Measurements from ENCODE around the gene TRIM49. TPM values are rescaled to one million over a fixed set of nuclear protein-coding genes. Genes with fewer than 3 reads are reported as not detected.
"Not testable (repeated sequence)": the region's sequence is repeated elsewhere in the genome, so short reads cannot be mapped to it uniquely, and the experiment has no call there.

The TRIM49 gene, protein sequence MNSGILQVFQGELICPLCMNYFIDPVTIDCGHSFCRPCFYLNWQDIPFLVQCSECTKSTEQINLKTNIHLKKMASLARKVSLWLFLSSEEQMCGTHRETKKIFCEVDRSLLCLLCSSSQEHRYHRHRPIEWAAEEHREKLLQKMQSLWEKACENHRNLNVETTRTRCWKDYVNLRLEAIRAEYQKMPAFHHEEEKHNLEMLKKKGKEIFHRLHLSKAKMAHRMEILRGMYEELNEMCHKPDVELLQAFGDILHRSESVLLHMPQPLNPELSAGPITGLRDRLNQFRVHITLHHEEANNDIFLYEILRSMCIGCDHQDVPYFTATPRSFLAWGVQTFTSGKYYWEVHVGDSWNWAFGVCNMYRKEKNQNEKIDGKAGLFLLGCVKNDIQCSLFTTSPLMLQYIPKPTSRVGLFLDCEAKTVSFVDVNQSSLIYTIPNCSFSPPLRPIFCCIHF
- not detected in 2 replicates for total RNA-seq

GRCh38 chr11:89808475-89808874 is at the start of gene TRIM49:
TSS of gene TRIM49 (minus strand) at chr11:89808575. CDS start at chr11:89804469, 4,106 bp downstream.
- H3K4me3 ChIP-seq (ENCODE audit: low read depth, low read length); H3K27me3 ChIP-seq (ENCODE audit: control insufficient read depth, insufficient read depth, low read length); DNase-seq (ENCODE audit: low read depth); FAIRE-seq; H3K36me3 ChIP-seq (ENCODE audit: control insufficient read depth, insufficient read depth, low read length): not testable (repeated sequence)

GRCh38 chr11:89826694-89827093 is 18.3 kb upstream of the TRIM49 start:
- H3K27me3 ChIP-seq (ENCODE audit: control insufficient read depth, insufficient read depth, low read length); DNase-seq (ENCODE audit: low read depth); H3K36me3 ChIP-seq (ENCODE audit: control insufficient read depth, insufficient read depth, low read length); FAIRE-seq; H3K4me3 ChIP-seq (ENCODE audit: low read depth, low read length): not testable (repeated sequence)

DNA sequence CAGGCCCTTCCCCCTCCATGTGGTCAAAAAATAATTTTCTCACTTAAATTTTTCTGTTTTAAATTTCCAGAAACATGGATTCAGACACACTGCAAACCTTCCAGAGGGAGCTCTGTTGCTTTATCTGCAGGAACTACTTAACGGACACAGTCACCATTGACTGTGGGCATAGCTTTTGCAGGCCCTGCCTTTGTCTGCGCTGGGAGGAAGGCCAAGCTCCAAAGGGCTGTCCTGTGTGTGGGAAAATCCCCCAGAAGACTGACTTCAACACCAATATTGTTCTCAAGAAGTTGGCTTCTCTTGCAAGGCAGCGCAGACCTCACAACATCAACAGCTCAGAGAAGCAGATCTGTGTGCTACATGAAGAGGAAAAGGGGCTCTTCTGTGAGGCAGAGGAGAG is 11.6 kb upstream of the TRIM49 start:
- H3K4me3 ChIP-seq (ENCODE audit: low read depth, low read length); H3K36me3 ChIP-seq (ENCODE audit: control insufficient read depth, insufficient read depth, low read length); FAIRE-seq; DNase-seq (ENCODE audit: low read depth); H3K27me3 ChIP-seq (ENCODE audit: control insufficient read depth, insufficient read depth, low read length): not testable (repeated sequence)

- H3K4me3 ChIP-seq (ENCODE audit: low read depth, low read length); FAIRE-seq: not testable (repeated sequence)
These were observed 5.2 kb upstream of the TRIM49 start for GRCh38 chr11:89813535-89813934.

DNA sequence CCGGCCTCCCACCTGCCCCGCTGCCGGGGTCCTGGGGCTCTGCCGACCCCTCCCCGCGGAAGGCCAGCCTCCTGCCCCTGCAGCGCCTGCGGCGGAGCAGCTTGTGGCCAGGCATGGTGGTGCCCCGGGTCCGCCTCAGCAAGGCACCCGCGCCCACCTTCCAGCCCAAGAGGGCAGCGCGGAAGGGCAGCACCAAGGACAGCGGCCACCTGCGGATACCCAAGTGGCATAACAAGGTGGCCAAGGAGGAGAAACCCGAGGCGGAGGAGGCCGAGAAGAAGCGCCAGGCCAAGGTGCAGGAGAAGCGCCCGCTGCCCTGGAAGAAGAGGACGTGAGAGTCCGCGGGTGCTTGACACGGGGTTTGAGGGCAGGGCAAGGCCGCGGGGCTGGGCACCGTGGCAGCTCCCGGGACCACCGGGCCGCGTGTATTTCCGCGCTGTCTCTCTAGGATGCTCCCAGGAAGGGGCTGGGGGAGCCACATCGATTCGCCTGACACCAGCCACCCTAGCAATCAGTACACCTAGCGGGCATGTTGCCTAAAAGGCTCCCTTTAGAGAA is 20.8 kb downstream of the TRIM49 start:
- not testable (repeated sequence) for DNase-seq (ENCODE audit: low read depth); H3K27me3 ChIP-seq (ENCODE audit: control insufficient read depth, insufficient read depth, low read length); H3K36me3 ChIP-seq (ENCODE audit: control insufficient read depth, insufficient read depth, low read length); FAIRE-seq; H3K4me3 ChIP-seq (ENCODE audit: low read depth, low read length)

More at GRCh38 chr11:89813535-89813934, 5.2 kb upstream of the TRIM49 start:
- H3K36me3 ChIP-seq (ENCODE audit: control insufficient read depth, insufficient read depth, low read length); DNase-seq (ENCODE audit: low read depth); H3K27me3 ChIP-seq (ENCODE audit: control insufficient read depth, insufficient read depth, low read length): not testable (repeated sequence)

DNA sequence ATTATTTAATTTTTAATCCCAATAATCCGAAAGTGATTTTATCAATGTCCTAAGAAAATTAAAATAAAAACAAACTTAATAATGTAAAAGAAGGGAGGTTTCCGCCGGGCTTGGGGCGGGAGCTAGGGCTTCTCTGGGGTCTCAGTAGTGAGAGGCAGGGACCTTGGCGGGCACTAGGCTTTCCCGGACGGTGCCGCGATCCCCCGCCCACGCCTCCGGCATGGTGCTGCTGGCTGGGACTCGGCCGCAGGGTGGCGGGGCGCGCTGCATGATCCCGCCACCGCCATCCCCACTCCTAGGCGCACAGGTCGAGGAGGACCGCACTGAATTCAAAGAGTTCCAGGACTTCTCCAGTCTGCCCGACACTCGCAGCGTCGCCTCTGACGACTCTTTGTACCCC is 22.6 kb downstream of the TRIM49 start:
- H3K27me3 ChIP-seq (ENCODE audit: control insufficient read depth, insufficient read depth, low read length); H3K36me3 ChIP-seq (ENCODE audit: control insufficient read depth, insufficient read depth, low read length): not testable (repeated sequence)

GRCh38 chr11:89750822-89751221 is 57.6 kb downstream of the TRIM49 start:
- H3K27me3 ChIP-seq (ENCODE audit: control insufficient read depth, insufficient read depth, low read length); H3K36me3 ChIP-seq (ENCODE audit: control insufficient read depth, insufficient read depth, low read length); DNase-seq (ENCODE audit: low read depth); H3K4me3 ChIP-seq (ENCODE audit: low read depth, low read length); FAIRE-seq: not testable (repeated sequence)

More for the DNA sequence above, 22.6 kb downstream of the TRIM49 start:
- H3K4me3 ChIP-seq (ENCODE audit: low read depth, low read length); FAIRE-seq; DNase-seq (ENCODE audit: low read depth): not testable (repeated sequence)

Other genes starting within 250 kb of the TRIM49 start
- gene TRIM77, start 98.3 kb downstream of the TRIM49 start, total RNA-seq, result not detected in 2 replicates
- not detected in 2 replicates for gene TRIM64B, start 69.9 kb upstream of the TRIM49 start, total RNA-seq
- not detected in 2 replicates for gene TRIM49D1, start 113.7 kb upstream of the TRIM49 start, total RNA-seq
- gene TRIM49D2, start 115.5 kb upstream of the TRIM49 start, total RNA-seq, result not detected in 2 replicates
- gene TRIM64, start 157.5 kb upstream of the TRIM49 start, total RNA-seq, result not detected in 2 replicates
- not detected in 2 replicates for gene TRIM49C, start 222.5 kb upstream of the TRIM49 start, total RNA-seq